ENCODE measurements around the gene PGA4.

The PGA4 gene

GRCh38 chr11:61254403-61255025, 32.4 kb downstream of the PGA4 start:
- no peak overlapping the region for H3K27ac ChIP-seq
- TF ChIP-seq ZFX (IDR thresholded peaks at IDR 0.05; ENCODE audit: borderline replicate concordance) = no peak
- TF ChIP-seq, protein P1, sequence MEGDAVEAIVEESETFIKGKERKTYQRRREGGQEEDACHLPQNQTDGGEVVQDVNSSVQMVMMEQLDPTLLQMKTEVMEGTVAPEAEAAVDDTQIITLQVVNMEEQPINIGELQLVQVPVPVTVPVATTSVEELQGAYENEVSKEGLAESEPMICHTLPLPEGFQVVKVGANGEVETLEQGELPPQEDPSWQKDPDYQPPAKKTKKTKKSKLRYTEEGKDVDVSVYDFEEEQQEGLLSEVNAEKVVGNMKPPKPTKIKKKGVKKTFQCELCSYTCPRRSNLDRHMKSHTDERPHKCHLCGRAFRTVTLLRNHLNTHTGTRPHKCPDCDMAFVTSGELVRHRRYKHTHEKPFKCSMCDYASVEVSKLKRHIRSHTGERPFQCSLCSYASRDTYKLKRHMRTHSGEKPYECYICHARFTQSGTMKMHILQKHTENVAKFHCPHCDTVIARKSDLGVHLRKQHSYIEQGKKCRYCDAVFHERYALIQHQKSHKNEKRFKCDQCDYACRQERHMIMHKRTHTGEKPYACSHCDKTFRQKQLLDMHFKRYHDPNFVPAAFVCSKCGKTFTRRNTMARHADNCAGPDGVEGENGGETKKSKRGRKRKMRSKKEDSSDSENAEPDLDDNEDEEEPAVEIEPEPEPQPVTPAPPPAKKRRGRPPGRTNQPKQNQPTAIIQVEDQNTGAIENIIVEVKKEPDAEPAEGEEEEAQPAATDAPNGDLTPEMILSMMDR (IDR thresholded peaks at IDR 0.05) = peak; percentile 90

- TF ChIP-seq, protein P1 (IDR thresholded peaks at IDR 0.05) = no peak
- no peak for TF ChIP-seq ZFX (IDR thresholded peaks at IDR 0.05; ENCODE audit: borderline replicate concordance)
- no peak overlapping the region for H3K27ac ChIP-seq
Measured at GRCh38 chr11:61256710-61257482, 34.7 kb downstream of the PGA4 start.

DNA sequence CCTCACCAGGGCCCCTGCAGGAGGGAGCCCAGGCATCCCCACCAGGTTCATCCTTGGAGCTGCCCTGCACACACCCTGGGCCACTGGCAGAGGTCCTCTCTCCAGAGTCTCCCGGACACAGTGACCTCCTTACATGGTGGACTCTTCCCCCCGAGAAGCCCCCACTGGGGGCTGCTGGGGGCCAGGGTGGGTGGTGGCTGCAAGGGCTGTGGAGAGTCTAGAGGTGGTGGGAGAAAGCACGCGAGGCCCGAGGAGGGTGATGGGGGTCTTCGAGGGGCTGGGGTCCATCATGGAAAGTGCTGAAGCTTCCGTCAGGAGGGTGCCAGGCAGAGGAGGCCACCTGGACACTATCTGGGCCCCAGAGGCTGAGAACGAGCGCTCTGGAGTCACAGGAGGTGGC, 36.4 kb downstream of the PGA4 start:
- TF ChIP-seq ZFX (IDR thresholded peaks at IDR 0.05; ENCODE audit: borderline replicate concordance) = no peak
- TF ChIP-seq, protein P1 (IDR thresholded peaks at IDR 0.05) = no peak
- H3K27ac ChIP-seq = no peak overlapping the region

DNA sequence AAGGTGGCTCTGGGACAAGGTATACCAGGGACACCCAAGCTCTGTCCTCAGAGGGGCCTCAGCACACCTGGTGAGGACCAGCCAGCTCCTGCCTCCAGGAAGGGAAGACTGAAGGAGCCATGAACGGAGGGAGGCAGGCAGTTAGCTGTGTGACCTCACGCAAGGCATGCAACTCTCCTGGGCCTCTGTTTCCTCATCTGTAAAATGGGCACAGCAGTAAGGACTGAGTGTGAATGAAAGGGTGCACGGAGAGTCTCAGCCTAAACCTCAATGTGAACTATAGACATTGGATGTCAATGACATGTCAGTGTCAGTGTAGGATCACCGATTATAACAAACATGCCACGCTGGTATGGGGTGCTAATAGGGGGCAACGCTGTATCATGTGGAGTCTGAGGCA, 37.2 kb downstream of the PGA4 start:
- no peak overlapping the region for H3K27ac ChIP-seq
- TF ChIP-seq, protein P1 (IDR thresholded peaks at IDR 0.05) = no peak
- no peak for TF ChIP-seq ZFX (IDR thresholded peaks at IDR 0.05; ENCODE audit: borderline replicate concordance)

- H3K27ac ChIP-seq = no peak overlapping the region
Measured at GRCh38 chr11:61264371-61264770, 42.2 kb downstream of the PGA4 start.

GRCh38 chr11:61264795-61265194, 42.6 kb downstream of the PGA4 start:
- no peak overlapping the region for H3K27ac ChIP-seq
- no peak for TF ChIP-seq ZFX (IDR thresholded peaks at IDR 0.05; ENCODE audit: borderline replicate concordance)
- TF ChIP-seq, protein P1 (IDR thresholded peaks at IDR 0.05) = no peak

More at GRCh38 chr11:61264371-61264770, 42.2 kb downstream of the PGA4 start:
- no peak for TF ChIP-seq ZFX (IDR thresholded peaks at IDR 0.05; ENCODE audit: borderline replicate concordance)
- TF ChIP-seq, protein P1 (IDR thresholded peaks at IDR 0.05) = no peak

DNA sequence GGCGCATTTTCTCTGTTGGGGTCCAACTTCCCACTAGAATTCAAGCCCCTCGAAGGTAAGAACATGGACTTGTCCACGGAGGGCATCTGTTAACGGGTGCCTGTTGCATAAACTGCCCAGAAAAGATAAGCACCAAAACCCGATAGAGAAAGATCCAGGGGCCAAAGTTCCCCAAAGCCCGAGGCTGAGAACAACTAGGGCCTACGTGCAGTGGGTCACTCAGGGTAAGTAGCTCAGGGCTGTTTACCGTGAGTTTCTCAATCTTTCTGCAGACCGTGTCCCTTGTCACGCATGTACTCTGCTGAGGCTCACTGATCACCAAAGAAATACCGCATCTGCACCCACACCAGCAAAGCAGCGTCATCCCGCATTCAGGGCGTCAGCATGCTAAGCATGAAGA, 43.2 kb downstream of the PGA4 start:
- H3K27ac ChIP-seq = no peak overlapping the region
- TF ChIP-seq, protein P1 (IDR thresholded peaks at IDR 0.05) = no peak
- TF ChIP-seq ZFX (IDR thresholded peaks at IDR 0.05; ENCODE audit: borderline replicate concordance) = no peak
